Ureter (tissue), 1 donor: ENCODE measurements around the gene PRKX. TPM values are rescaled to one million over a fixed set of nuclear protein-coding genes. Genes with fewer than 3 reads are reported as not detected.
"Not testable (repeated sequence)": the region's sequence is repeated elsewhere in the genome, so short reads cannot be mapped to it uniquely, and the experiment has no call there.

Source experiments
- DNase-seq: peaks from one replicate; pipeline ENCODE4 v3.0.0-alpha.2; 2020; ENCODE audit warnings: low spot score
- total RNA-seq: library from RNA; stranded (reverse); gene quantifications from one replicate; pipeline ENCODE4 v1.2.4, GENCODE V29; 2023
- donor health status: DM: yes; HTN: yes; CAD: no.

PRKX gene
- total RNA-seq, 1 donor from 2014 or later, result 15.2 TPM

GRCh38 chrX:3653111-3653510 is 60.3 kb downstream of the PRKX start:
- no peak for DNase-seq

DNA sequence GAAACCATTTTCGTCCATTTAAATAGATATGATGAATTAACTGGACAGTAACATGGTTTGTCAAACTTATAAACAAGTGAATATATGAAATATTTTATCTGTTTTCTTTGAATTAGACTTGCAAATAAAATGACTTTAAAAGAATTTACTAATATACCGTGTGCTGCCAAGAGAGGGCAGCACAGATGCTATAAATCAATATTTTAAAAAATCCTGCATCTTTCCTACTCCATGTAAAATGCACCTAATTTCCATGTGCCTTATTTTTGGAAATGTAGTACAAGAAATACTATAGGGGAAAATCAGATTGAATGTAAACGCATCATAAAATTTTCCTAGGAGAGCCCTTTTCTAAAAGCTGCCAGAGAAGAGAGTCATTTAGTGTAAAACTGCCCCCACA is 62.2 kb downstream of the PRKX start:
- DNase-seq, result no peak

GRCh38 chrX:3648084-3648483 is 65.4 kb downstream of the PRKX start:
- no peak for DNase-seq

GRCh38 chrX:3639858-3640631 is 73.4 kb downstream of the PRKX start:
- DNase-seq, result not testable (repeated sequence)

DNA sequence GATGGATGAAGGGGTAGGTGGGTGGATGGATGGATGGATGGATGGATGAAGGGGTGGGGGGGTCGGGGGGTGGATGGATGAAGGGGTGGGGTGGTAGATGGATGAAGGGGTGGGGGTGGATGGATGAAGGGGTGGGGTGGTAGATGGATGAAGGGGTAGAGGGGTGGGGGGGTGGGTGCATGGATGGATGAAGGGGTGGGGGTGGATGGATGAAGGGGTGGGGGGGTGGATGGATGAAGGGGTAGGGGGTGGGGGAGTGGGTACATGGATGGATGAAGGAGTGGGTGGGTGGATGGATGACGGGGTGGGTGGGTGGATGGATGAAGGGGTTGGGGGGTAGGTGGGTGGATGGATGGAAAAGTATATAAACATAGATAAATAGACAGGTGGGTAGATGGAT is 74.2 kb downstream of the PRKX start:
- no peak for DNase-seq

GRCh38 chrX:3638280-3638873 is 75.1 kb downstream of the PRKX start:
- DNase-seq, result no peak

- no peak for DNase-seq
Measured at GRCh38 chrX:3636803-3637202, 76.6 kb downstream of the PRKX start.

- no peak for DNase-seq
Measured at GRCh38 chrX:3631196-3631595, 82.3 kb downstream of the PRKX start.

GRCh38 chrX:3627594-3627993 is 85.9 kb downstream of the PRKX start:
- no peak for DNase-seq

DNA sequence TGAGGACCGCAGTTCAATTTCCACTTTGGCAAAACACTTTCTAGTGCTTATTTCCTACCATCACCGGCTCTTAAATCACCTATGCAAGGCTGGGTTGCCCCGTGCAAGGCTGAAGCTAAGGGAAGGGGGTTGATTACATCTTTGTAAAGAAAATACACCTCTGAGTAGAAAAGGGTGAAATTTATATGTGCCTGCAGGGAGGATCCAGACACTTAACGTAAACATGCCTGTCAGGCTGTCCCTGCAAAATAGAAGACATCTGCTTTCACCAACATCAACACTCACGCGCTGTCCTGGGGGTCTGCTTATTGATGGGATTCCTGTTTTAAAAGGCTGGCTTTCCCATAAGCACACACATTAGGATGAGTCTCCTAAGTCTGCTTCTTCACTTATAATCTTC is 92.0 kb downstream of the PRKX start:
- DNase-seq, result no peak

GRCh38 chrX:3611744-3612143 is 101.7 kb downstream of the PRKX start:
- not testable (repeated sequence) for DNase-seq

DNA sequence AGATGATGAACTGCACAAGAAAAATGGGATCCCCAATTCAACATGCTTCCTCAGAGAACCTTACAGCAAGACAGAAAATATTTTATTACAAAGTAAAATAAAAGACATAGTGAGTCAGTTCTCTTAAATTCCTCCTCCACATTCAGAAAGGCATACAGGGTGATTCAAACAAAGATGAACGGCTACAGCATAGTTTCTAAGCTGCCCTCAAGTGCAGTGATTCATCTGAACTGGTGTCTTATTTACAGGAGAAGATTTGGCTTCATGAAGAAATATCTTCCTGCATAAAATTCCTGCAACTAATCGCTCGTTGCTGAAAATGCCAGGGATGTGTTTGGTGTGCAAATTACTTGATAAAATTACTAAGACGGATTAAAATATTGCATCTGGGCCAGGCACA is 103.6 kb downstream of the PRKX start:
- DNase-seq, result no peak

DNA sequence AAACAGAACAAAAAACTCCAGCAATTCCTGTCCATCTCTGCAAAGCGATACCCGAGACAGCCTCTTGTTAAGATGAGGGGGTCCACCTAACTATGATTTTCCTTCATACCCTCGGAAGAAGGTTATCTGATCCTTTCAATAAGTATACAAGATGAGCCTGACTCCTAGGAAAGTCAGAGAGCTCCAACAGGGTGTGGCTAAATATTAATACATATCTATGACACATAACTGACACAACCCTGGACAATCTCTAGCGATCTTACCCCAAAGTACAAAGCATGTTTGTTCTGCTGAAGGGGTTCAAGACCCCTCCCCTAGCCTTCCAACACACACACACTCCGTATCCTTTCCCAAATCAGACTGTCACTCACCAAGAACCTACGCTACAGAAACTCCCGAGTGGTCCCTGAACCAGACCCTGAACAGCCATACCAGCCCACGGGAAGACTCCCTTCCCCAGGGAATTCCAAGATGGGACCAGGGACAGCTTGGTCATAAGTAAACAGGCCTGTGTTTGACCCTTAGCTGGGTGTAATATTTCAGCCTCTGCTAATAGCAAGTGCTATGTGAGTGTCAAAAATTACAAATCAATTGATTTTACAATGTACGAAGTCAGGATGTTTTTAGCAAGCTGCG is 110.3 kb downstream of the PRKX start:
- no peak for DNase-seq

DNA sequence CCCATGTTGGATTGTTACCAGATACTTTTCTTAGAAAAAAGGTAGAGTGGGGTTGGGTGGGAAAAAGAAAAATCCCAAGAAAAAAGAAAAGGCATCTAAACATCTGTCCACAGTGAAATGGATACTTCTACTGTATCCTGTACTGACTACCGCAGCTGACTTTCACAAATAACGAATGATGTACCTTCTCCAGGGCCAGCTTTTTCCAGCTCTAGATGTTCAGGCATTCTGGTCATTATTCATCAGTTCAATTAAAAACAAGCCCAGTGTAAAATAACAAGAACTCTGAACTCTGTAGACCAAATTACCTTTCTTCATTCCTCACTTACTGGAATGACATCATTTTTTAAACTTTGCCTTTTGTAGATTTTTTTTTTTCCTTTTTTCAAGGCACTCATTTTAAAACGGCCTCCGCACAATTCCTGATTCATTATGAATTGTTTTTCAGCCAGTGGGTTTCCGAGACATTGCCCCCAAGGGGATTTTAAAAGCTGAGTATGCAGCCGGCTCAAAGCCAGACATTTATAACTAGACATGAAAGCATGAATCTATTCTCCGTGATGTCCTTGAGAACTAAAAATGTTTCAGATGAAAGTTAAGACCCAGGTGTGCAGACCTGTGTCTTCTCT is 113.5 kb downstream of the PRKX start:
- no peak for DNase-seq

DNA sequence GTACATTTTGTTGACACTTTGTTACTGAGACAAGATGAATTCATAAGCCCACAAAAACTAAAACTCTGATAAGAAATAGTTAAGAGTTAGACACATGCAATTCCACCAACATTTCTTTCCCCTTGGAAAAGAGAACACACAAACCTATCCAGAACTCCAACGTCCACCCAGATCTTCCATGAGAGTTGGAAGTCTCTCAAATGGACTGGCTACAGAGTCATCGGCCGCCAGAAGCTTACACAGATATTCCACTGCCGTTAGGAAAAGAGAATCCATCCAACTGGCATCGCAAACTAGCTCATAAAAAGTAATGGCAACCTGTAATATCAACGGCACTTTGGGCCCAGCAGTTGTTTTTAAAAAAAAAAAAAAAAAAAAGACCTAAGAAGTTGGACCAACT is 114.7 kb downstream of the PRKX start:
- DNase-seq, result no peak

GRCh38 chrX:3598046-3598605 is 115.3 kb downstream of the PRKX start:
- no peak for DNase-seq

- DNase-seq, result no peak
Measured at GRCh38 chrX:3592184-3592583, 121.3 kb downstream of the PRKX start.

DNA sequence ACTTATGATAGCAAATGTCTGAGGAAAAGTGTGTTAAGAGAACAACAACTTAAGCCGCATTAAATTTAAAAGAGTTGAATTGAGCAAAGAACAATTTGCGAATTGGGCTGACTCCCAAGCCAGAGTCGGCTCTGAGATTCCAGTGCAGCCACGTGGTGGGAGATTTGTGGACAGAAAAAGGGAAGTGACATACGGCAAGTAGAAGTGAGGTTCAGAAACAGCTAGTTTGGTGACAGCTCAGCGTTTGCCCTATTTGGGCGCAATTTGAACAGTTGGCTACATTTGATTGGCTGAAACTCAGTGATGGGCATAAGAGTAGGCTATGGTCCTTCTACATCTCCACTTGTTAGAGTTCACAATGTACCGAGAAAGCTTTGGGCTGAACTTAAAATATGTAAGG is 124.0 kb downstream of the PRKX start:
- no peak for DNase-seq

- DNase-seq, result no peak
Measured at GRCh38 chrX:3585719-3586118, 127.7 kb downstream of the PRKX start.

DNA sequence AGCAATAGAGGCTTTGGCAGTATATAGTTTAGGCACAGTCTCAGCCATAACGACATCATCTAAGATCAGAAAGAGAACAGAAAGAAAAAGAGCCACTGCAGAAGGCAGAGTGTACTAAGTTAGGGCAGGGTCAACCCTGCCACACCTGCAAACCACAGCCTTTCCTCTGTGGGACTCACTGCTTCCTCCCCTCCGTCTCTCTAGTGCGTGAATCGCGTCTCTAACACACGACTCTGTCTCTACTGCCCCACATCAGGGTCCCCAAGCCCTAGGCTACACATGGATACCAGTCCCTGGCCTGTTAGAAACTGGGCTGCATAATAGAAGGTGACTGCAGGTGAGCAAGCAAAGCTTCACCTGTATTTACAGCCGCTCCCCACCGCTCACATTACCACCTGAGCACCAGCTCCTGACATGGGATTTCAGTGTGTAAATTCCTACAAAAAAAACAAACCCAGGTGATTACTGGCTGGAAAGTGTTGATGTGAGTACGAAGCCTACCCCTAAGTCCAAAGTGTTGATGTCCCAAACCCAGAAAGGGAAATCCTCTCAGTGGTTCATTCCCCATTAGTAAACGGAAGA is 128.9 kb downstream of the PRKX start:
- no peak for DNase-seq

DNA sequence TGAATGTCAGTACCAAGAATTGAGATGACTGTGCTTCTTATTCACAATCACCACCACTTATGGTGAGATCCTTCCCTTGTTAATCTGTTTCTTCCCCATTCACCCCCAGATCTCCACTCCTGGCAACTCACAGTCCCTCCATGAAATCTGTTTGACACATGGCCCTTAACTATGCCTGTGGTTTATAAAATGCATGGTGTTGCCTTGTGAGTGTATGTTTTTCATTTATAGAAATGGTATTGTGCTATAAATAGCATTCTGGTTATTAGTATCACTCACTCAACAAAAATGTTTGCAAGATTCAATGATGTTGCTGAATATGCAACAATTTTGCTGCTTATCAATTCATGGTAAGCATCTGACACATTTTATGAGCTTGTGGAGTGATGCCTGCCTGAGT is 131.0 kb downstream of the PRKX start:
- no peak for DNase-seq

DNA sequence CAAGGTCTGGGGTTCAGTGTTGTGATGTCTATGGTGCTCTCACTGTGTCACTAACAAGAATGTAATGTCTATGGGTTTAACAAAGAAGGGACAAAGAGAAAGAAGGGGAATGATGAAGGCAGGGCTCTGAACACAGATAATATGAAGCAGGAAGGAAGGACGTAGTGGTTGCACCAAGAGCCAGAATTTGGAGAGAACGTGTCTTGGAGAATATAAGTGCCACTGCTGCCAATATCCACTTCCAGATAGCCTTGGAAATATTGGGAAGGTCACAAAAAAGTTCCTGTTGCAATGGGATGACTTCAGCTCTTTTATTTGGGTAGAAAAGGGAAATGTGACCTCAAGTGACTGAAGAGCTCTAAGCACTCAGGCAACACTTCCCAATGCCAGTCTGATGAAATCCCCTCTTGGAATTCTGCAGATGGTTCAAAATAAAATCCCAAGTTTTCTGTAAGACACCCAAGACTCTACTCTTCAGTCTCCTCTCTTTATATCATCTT is 131.8 kb downstream of the PRKX start:
- no peak for DNase-seq
